HG03457 (cell line): ENCODE data around the gene TRNT1.

Experiments
- ATAC-seq: cut with Tn5 transposase; IDR thresholded peaks from one replicate; pipeline ENCODE4 v1.9.1; 2021; ENCODE audit warnings: moderate number of reproducible peaks; ENCODE audit not compliant: unreplicated experiment

Gene TRNT1

DNA sequence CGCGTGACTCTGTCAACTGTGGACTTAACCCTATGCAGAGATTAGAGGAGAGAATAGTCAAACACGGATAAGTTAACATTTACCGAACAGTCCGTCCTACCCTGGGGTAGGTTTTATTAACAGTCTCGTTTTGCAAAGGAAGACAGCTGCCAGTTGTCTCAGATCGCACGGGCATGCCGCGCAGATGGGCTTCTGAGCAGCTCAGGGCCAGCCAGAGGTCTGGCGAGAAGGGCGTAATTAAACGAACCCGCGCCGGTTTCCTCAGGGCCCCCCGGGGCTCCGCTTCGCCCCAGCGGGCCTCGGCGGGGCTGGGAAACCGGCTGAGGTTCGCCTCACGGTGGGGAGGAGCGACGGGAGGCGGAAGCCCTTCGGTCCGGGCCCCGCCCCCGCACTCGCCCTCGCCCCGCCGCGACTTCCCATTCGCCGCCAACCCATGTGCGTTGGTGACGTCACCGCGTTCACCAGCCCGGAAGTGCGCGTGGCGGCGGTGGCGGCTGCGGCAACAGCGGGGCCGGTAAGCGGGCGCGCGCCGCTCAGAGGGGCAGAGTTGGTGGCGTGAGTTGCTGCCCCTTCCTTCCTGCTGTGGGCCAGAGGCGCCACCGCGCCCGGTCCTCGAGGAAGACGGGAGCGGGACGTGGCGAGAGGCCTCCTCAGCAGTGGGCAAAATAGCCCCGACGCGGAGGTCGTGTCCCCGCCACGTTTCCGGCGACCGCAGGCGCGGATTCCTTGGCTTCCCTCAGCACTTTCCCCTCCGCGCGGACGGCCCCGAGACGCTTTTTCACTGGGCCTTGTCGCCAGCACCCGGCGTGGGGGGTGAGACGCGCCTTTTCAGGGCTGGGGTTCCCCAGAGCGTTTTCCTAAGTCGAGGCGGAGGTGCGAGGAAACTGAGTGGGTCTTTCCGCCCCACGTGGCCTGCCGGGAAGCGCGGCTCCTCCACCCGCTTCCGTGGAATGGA, at the start of gene TRNT1:
Gene TRNT1 (plus strand): TSS at position 464 of the 955 bp plus-strand sequence. CDS start 2,101 bp downstream, outside the sequence.
- ATAC-seq: peak; percentile 95

DNA sequence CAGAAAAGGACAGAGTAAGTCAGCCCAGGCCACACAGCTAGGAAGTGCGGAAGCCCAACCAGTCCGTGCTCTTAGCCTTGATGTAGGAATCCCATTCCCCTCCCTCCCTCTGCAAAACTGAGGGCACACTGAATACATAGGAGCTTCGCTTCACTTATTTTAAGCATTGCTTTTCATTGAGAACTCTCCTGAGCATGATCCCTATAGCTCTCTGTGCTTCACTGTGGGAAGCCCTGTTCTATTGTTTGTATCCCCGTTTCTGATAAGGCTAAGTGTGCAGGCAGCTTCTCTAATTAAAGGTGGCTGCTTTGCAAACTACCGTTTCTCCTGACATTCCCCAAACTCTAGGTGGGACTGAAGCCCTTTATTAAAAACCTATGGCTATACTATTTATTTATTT, 46.4 kb upstream of the TRNT1 start:
- no peak for ATAC-seq

DNA sequence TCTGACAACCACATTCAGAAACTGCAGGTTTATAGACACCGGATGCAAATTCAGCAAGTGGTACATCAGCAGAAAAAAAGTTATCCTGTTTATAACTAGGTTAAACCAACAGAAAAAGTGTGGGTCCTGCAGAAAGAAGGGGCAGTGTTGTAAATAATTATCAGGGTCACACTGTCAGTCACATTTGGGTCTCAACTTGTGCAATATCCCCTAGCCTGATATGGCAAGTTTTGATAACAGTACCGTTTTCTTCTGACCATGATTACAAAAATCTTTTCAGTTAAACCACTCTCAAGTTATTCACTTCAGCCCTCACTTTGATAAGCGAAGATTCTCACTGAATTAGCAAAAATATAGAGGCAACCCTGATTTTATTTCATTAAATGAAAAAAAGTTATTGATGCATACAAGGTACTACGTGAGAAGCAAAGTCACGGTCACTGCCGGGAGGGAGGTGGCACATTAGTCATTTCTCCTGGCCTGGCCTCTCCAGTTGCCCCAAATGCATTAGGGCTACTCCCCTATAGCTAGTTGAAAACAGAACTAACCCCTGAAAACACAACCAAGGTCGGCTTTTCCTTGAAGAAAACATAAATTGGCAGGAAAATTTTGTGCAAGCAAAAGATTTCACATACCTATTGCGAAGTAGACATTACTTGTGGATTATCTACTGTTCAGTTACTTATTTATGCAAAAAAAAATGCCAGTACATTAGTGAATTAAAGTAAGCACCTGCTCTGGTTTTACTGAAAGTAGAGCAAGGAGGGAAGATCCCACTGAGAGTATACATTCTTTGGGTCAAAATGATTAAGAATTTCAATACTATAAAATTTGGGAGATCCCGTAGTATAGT, 45.1 kb upstream of the TRNT1 start:
- peak; percentile 46 for ATAC-seq

DNA sequence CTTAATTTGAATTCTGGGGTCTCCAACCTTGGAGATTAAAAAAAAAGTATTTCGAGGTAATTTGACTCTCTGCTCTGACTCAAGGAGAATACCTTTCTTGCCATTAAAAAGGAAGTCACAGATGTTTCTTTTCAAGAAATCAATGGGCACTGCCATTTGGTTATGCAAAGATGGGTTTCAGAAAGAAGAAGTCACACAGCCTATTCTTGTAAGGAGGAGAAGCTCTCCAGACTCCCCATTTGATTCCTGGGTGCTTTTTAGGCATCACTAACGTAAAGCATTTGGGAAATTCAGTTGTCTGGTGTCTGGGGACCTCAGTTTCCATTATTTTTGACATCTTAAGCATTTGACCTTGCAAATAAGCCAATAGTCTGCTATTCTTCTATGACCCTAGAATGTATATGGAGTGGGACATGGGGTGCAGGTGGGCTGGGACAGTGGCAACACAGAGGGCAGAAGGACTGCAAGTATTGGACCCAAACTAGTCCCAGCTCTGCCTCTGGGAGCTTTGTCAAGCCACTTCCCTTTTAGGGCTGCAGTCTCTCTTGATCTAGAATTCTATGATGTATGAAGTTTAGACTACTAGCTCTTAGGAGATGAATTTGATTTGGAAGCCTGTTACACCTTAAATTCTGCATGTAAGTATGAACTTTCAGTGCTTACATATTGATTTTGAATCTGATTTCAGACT, 44.4 kb upstream of the TRNT1 start:
- ATAC-seq: peak; percentile 78

DNA sequence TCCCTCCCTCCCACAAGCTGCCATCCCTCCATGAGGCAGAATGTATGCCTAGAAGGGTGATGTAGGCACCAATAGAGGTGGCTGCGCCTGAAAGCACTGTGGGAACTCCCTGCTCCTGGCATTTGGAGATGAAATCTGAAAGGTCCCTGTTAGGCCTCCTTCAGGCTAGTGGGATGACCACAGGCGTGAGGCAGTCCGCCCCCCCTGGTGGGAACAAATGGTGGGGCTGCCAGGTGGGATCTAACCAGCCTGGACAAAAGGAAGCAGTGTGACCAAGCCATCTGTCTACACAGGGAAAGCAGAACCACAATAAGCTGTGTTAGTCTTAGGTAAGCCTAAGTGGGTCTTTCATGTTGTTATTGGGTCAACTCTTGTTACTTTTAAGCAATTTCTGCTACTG, 41.9 kb upstream of the TRNT1 start:
- no peak for ATAC-seq

DNA sequence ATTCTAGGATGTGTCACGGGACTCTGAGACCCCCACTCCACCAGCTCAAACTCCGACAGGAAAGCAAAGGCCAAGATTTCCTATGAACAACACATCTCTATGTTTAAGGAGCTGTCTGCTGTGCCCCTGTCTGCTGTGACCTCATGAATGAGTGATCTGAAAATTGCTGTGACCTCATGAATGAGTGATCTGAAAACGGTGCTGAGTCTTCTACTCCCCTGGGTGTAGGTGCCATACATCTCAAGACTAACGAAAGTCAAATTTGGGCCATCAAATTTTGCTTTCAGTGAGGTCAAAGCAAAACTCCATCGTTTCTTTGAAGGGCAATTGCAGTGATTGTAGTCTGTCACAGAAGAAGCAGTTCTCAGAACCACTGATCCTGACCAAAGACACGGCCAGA, 41.0 kb upstream of the TRNT1 start:
- no peak for ATAC-seq

DNA sequence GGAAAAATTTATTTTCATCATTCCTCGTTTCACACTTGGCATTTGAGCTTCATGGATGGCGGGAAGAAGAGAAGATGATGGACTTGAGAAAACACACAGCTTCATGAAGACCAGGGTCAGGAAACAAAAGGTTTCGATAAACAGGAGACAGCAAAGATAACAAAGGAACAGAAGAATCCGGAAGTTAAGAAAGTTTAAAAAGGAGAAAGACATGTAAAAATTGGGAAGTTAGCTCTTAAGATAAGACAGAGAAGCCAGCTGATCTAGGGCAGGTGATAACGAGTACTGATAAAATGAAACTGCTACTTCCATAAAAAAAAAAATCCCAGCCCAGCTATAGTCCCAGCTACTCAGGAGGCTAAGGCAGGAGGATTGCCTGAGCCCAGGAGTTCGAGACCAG, 40.5 kb upstream of the TRNT1 start:
- no peak for ATAC-seq

DNA sequence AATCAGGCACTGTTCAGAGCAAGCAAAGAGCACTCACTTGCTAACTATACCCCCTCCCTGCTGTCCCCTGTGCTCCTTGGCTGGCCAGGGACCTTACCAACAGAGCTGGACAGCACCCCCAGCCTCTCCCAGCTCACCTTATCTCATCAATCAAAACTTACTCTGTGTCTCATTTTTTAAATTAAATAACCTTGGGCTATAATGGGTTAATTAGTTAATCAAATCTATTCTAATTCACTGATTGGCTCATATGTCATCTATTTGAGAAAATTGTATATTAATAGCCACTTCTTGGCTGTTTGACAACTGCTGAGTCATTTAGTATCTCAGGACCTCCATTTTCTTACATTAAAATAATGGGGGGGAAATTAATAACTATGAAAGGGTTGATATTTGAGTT, 39.5 kb upstream of the TRNT1 start:
- no peak for ATAC-seq

DNA sequence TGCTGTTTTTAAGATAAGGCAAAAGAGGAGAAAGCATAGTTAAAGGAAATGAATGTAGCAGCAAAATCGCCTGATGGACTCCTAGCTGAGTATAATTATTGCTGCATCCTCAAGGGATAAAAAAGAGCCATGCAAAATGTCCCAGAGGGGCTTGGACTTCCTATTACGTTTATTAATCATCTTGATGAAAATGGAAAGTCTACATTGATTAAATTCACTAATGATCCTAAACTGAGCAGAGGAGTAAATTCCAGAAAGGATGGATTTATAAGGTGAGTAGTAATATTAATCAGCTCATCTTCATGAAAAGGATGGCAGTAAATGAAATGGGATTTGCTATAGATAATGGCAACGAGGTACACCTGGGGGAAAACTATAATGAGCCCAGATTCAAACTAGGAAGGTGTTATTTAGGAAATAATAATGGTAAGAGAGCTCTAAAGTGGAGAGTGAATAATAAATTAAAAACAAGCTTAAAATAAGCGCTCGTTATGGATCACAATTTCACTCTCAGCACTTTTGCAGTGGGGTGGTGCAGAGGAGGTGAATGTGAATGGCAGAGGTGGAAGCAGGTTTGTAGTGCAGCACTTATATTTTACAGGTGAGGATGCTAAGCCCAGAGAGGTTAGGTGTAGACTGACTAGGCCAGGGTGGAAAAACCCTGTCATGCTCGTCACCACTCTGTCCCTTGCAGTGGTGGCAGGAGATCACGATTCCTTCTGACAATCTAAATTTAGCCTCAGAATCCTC, 38.8 kb upstream of the TRNT1 start:
- ATAC-seq: no peak

DNA sequence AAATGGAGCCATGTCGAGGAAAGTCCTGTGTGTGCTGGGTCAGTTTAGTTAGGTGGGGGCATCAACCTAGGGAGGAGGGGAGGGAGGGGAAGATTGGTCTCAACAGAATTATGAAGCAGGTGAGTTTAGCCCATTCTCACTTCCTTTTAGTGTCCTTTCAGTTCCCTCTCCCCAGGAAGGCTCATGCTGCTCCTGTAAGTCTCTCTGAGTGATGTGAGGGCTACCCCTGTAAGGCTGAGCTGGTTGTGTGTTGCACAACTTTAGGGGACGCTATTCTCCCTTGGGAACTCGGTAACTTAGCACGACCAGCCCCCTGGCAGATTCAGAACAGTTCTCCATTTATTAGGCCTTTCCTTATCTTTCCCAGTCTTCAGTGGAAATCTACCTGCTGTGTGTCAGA, 37.7 kb upstream of the TRNT1 start:
- peak; percentile 97 for ATAC-seq

DNA sequence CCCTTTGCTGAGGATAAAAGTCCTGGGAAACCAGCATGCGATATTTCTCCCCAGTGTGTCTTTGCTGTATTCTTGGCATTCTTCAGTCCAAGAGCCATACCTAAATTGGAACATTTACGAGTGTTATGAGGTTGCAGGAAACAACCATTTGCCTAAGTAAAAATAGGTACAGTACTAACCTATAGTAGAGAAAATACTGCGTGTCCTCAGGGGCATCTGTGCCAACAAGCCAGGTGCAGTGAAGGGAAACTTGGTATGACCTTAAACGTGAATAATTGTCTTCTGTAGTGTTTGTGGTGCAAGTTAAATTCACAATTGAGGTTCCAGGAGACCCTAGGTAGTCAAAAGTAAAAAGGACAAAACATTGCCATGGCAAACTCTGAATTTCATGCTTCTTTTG, 28.8 kb upstream of the TRNT1 start:
- no peak for ATAC-seq

DNA sequence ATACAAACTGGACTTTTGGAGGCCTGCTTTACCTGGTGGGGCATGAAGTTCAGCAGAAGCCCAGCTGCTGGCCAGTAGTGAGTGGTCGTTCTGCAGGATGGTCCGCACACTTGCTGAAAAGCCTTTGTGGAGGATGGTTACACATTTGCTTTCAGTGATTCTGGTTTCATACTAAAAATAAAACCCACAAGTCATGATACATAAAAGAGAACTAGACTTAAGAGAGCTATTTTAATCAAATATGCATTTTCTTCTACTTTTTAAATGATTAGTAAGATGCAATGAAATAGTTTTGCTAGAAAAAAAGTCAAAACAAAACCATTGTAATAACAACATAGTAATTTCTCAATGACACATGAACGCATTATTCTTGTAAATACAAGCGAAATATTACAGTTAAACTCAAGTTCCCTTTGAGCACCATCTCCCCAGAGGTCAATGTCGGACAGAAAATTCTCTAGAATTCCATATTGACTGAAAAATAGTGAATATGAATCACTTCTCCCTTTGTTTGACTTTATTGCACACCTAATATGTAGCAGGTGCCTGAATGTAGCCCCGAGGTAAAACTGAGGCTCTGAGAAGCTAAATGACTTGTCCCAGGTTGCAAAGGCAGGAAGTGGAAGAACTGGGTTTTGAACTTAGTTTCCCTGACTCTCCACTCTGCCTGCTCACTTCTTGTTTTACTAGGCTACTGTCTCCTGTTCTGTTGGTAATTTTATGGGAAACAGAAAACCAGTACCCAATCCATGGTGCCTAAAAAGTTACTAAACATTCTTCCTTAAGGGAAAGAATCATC, 24.9 kb upstream of the TRNT1 start:
- no peak for ATAC-seq

DNA sequence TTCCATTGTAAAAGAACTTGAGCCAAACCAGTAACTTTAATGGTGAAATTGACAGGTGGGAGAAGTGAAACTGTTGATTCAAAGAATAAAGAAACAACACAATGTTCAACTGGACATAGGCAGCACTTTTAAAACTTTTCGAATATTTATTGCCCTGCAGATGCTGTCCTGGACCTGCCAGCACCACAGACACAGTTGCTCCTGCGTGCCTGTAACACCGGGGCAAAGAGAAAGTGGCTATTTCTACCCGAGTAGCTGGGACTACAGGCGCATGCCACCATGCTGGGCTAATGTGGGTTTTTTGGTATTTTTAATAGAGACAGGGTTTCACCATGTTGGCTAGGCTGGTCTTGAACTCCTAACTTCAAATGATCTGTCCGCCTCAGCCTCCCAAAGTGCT, 24.0 kb upstream of the TRNT1 start:
- ATAC-seq: no peak

DNA sequence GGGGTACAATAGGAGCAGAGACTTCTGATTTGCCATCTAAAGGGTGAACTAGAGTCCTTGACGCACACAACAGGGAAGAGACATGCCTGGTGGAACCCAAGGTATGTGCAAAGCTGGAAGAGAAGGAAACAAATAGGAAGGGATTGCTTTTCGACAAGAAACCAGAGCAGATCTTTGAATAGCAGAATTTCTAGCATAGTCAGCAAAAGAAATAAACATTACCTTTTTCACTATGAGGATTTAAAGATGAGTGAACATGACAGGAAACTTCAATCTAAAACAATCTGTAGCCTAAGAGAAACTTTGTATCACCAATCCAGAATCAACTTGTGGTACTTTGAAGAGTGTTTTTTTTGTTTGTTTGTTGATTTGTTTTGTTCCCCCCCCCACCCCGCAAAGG, 21.5 kb upstream of the TRNT1 start:
- no peak for ATAC-seq

DNA sequence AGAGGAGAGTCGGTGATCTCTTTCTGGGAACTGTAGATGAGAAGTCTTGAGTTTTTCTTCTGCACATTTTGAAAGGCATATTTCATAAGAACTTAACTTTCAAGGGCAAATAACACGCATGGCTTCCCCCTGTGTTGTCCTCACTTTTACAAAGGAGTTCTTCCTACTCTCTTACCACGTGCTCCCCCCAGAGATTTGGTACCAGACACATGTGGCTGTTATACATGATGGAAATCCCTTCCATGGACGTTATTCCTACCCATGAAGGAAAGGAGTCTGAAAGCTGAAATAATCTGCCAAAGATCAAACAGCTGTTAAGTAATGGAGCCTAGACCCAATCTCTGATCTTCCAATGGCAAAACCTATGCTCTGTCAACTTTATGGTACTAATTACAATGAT, 20.9 kb upstream of the TRNT1 start:
- ATAC-seq: no peak

DNA sequence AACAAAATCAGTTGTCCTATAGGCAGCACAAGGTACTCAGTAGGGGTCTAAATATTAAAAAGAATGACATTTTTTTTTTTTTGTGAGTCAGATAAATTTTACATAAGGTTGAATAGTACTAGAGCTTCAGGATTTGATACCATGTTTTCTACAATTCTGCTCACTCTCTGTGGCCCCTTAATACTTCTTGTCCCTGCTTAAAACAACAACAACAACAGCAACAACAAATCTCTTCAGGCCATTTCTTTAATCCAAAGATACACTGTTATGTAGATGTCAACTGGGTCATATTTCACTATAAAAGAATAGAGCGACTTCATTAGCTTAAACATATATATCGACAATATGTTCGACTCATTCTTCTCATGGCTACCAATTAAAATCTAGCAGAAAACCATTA, 19.6 kb upstream of the TRNT1 start:
- ATAC-seq: no peak

DNA sequence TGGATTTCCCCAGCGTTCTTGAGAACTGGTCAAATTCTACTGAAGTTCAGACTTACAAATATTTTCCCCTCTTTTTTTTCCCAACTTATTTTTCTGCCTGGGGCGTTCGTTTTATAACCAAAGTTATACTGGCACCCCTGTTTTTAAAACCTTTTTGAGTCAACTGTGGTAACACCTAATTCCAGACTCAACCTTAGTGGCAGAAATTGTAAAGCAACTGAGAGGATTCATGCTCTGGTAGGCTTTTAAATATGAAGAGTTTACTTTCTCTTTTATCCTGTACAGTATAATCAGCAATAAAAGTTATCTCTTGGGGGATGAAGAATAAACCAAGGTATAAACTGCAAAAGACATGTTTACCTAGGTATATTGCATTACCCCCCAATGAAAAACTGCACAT, 18.9 kb upstream of the TRNT1 start:
- peak; percentile 42 for ATAC-seq

DNA sequence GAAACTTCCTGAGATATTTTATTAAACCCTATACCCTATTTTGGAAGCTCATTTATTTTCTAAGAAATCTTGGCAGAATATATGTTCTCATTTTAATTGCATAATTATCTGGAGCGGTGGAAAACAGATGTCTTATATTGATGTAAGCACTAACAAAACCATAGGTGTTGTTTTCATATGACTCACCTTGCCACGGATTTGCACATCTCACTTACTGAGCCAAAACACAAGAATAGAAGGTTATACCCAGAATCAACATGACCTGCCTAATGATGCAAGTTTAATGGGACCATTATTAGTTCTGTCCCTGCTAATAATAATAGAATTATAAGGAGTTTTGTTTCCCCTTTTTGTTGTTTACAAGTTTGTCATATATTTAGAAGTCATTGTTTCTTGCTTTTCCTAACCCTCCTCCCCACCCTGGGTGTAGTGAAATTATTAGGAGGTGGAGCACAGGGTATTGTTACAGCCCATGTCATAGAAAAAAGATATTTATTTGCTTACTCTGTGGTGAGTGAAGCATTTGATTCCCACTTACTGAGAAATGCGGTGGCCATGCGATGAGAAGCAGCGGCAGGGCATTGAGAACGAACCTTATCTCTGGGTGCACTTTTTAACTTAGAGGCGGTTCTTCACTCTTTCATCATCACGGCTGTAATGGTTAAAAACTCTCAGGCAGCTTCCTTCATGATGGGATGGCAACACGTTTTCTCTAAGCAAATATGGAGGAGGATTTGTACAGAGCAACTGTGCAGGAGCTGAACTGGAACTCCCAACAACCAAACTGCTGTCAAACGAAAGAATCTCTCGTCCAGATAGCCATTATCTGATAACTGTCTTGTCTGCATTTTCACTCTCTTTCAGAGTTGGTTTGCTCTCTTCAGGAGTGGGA, 17.1 kb upstream of the TRNT1 start:
- ATAC-seq: peak; percentile 68

DNA sequence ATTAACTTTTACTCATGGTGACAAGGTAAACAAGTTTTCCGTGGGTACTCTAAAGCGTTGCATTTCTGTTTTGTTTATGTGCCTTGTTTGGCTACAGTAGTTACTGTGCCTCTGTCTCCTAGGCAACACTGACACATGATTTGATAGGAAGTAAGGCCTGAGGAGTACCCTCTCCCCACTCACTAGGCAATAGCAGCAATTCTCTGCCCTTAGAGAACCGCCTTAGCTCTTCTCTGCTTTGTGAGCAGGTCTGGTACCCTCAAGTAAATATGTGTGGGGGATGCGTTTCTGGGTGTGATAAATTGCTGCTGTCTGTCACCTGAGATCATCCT, 16.5 kb upstream of the TRNT1 start, which contains the start of gene IL5RA:
Gene IL5RA (minus strand): TSS at position 76 of the 332 bp plus-strand sequence. CDS start 5,390 bp downstream, outside the sequence.
- no peak for ATAC-seq
